CD4-positive, alpha-beta T cell treated with Interleukin-4 for 1 hour (primary cell): ENCODE results near the gene RAC2.

ENCODE experiments used
- DNase-seq, 2 donors: peaks; one replicate each; pipeline ENCODE4 v3.0.0-alpha.2; 2020 to 2022

The RAC2 gene

DNA sequence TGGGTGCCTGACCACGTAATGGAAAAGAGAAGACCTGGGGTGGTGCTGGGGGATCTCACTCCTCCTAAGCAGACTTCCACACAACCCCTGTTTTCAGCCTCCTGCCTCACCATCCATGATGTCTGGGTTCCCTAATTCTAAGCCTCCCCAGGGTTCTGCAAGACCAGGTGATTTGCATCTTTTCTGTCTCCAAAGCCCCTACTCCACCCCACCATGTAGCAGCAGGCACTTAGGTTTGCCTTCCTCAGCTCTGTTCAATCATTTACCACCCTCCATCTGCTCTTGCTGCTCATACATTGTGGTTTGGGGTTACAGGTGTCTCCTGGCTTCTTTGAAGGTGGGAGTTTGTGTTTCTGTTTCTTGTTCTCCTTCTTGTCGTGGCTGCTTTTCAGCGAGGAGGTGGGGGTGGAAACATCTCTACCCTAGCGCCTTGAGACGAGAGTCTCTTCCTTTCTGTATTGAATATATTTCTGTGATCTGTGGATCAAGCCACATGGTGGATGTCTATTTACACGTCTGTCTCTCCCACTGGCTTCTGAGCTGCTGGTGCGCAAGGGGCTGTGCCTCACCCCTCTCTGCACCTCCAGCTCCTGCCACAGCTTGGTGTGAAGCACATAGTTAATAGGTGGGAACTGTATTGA is 25.2 kb downstream of the RAC2 start:
- DNase-seq: peak; percentile 77 to 85

GRCh38 chr22:37218399-37218770 is 25.7 kb downstream of the RAC2 start:
- DNase-seq: no peak

DNA sequence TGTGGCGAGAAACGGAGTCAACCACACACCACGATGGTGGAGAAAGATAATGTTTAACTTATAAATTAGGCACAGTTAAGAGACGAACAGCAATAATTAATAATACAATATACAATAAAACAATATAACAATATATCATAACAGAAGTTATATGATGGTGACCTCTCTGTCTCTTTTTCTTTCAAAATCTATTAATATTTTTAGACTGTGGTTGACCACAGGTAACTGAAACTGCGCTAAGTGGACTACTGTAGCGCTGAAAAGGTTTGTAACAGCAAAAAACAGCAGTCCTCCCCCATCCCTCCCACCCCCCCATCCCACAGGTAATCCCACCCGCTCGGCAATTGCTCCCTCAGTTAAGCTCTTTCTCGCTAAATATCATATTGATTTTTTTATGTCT is 28.2 kb downstream of the RAC2 start:
- no peak for DNase-seq

DNA sequence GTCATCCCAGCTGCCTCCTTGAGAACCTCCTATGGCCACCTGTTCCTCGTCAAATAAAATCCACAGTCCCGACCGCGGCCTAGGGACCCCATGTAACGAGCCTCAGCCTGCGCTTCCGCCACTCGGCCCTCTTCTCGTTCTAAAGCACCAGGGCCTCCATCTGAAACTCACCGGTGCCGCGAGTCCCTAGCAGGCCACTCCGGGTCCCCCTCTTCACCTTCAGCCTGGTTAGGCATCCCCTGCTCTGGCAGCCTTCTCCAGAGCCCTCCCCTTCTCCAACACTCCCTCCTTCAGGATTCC is 29.4 kb downstream of the RAC2 start:
- DNase-seq: no peak

DNA sequence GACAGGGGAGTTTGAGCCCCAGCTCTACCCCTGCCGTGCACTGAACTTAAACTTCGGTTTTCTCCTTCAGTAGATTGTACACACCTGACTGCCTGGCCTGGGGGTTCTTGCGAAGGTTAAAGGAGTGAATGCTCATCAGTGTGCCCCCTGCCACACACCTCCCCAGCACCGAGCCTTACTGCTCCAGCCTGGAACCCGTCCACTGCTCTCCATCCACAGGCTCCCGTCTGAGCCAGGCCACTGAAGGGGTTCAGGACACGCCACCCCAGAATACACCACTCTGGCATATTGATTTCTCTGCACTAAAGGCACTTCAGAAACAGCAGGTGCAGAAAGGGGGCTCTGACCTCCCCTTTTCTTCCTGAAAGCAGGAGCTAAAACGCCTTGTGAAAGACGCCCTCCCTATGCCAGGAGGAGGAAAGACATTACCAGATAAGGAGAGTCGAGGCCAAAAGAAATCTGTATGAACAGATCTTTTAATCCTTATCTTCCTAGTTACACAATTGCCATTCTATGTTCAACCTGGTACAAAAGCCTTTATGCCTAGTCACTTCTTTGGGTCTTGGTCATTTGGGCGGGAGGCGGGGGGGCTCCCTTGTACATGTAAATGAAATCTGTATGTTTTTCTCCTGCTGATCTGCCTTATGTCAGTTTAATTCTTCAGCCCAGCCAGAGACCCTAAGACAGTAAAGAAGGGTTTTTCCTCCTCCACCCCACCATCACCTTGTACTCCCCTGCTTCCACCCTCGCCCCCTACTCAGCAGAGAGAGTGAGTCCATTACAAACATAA is 29.9 kb downstream of the RAC2 start:
- no peak for DNase-seq

DNA sequence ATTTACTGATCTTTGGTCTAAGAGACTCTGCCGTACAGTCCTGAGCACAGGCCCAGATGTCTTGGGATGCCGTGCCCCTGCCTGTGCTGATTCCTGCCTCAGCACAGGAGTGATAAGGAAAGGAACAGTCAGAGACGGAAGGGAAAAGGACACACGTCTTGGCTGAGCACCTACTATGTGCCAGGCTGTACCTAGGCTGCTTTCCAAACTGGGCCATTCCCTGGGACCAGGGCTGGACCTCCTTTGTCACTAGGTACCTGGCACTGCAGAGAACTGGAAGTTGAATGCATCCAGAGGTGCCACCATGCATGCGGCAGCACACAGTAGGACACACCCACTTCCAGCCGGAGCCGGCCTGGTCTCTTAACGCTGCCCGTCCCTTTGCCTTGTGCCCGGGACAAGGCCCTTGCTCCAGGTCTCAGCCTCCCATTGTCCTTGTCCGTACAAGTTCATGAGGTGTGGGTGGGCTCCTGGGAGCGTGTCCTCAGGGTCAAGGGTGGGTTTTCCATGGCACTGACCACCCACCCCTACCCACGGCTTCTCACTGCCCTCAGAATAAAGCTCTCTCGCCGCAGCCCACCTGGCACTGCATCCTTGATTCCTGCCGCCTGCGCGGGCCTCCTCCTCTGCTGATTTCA is 30.7 kb downstream of the RAC2 start:
- DNase-seq: no peak

DNA sequence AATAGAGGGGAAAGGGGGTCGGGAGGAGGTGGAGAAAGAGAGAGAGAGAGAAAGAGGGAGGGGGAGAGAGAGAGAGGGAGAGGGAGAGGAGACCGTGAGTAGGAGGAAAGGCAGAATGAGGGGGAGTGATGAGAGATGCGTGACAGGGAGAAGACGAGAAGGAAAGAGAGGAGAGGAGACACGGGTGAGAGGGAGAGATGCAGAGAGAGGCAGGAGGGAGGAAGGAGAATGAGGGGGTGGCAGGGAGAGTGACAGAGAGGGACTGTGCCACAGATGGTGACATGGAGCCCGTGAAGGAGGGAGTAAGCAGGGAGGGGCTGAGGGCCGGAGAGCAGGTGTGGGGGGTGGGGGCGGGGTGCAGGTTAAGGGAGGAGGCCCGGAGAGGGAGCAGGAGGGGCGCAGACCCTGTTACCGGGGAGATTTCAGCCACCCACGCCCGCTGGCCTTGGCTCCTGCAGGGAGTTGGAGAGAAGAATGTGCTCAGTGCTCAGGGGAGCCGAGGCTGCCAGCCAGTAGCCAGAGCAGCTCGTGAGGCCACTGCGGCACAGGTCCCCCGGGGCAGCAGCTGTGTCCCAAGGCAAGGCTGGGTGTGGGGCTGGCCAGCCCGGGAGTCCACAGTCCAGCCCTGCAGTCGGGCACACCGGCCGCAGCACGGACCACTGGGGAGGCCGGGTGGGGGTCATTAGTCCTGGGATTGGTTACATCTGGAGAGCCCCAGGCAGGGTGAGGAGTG is 31.7 kb downstream of the RAC2 start, which contains the start of gene SSTR3:
Gene SSTR3 (minus strand): TSS at position 304 of the 733 bp plus-strand sequence. CDS start 4,674 bp downstream, outside the sequence.
- no peak for DNase-seq

GRCh38 chr22:37211866-37212173 is 32.2 kb downstream of the RAC2 start:
- no peak for DNase-seq

DNA sequence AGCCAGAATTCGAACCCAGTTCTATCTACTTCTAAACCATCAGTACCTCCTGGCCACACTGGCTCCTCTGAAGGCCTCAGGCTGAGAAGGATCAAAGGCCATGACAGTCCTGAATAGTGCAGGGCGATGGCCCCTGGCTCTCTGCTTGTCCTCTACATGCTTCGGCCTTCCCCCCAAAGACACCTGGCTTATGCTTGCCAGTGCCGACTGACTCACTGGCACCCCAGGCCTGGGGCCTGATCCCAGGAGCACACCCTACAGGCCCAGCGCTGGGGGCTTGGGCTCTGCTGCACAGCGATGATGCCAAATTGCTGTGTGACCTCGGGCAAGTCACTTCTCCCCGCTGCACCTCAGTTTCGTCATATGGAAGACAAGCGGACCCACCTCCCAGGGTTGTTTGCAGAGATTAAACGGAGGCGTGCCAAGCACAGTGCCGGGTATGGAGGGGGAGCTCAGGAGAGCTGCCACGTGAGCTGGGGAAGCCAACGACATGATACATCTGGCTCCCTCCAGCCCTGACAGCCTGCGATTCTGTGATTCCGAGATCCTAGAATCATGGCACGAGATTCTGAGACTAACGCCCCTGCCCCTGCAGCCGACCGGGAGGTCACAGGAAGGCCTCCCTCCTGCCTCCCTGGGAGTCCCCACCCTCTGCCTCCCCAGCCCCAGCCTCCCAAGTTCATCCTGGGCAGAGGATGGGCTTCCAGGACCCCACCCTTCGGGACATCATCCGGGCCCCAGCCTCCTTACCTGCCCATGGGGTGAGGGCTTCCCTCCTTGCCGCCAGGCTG is 32.8 kb downstream of the RAC2 start:
- no peak for DNase-seq

GRCh38 chr22:37210041-37210803 is 33.8 kb downstream of the RAC2 start:
- DNase-seq: no peak

- no peak for DNase-seq
Measured at GRCh38 chr22:37209140-37209845, 34.8 kb downstream of the RAC2 start.

- DNase-seq: no peak
Measured at GRCh38 chr22:37208401-37209139, 35.5 kb downstream of the RAC2 start.

DNA sequence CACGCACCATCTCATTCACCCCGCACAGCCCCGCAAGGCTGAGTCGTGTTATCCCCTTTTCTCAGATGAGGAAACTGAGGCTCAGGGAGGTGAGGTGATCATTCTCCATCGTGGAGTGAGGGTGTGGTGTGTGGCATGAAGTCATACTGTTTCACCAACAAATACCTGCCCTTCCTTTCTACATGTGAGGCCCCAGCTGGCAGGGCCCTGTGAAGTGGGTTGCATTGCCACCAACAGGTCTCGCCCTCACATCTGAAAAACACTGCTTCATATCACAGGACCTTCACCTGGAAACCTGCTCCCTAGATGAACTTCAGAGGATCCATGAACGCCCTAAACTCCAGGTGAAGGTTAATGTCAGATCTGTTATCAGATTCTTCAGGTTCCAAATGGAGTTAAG is 36.1 kb downstream of the RAC2 start:
- DNase-seq: no peak

DNA sequence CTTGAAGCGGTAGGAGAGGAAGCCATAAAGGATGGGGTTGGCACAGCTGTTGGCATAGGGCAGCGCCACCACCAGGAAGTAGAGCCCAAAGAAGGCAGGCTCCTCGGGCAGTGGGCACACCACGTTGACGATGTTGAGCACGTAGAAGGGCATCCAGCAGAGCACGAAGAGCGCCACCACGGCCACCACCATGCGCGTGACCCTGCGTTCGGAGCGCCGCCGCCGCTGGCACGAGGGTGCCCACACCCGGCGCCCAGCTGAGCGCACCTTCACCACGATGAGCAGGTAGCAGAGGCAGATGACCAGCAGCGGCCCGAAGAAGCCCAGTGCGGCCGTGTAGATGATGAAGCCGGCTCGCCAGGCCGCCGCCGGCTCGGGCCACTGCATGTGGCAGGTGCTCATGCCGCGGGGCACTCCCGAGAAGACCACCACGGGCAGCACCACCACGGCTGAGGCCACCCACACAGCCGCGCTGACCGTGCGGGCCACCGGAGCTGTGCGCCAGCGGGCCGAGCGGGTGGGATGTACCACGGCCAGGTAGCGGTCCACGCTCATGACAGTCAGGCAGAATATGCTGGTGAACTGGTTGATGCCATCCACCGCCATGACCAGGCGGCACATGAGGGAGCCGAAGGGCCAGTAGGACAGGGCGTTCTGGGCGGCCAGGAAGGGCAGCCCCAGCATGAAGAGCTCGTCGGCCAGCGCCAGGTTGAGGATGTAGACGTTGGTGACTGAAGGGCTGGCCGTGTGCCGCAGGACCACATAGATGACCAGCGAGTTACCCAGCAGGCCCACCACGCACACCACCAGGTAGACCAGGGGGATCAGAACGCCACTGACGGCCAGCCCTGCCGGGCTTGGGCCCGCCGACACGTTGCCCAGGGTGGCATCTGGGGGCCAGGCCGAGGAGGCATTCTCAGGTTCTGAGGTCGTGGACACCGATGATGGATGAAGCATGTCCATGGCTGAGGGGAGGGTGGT is 36.9 kb downstream of the RAC2 start:
- DNase-seq: no peak

DNA sequence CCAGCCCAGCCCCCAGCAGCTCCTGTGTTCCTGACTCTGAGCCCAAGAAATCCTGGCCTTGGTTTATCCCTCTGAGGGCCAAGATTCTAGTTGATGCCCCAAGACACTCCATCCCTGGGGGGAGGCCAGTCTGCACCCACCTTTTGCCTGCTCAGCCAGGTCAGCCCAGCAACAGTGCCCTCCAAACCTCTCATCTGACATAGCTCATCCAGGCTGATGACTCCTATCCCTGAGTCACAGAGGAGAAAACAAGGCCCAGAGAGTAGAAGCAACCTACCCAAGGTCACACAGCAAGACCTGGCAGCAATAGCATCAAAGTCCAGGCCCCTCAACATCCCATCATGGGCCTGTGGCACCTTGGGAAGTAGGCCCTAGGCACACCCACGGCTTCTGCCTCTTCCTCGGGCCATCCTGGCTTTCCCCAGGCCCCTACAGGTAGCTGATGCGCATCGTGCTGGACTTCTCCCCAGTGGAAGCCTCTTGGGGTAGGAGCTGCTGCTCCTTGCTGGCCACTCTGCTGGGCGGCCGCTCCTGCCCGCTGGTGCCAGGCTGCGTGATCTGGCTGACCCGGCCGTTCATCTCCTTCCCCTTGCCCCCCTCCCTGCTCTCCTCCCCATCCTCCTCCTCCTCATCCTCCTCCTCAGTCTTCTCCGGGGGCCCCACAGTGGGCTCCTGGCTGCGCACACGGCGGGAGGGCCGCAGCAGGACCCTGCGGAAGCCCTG is 37.8 kb downstream of the RAC2 start:
- DNase-seq: no peak

DNA sequence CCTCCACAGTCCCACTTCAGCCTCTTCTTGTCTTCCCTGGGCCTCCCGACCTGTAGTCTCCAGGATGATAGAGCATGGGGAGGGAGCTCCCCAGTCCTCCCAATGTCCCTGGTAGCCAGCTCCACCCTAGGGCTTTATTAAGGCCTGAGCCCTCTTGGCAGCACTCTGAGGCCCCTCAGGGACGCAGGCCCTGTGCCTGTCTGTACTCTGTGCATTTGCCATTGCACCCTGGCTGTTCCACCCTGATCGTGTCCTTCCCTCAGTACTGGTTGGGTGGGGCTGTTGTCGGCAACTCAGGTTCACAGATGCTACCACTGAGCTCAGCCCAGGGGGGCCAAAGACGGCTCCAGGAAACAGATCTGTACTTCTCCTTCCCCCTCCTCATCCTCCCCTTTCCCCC is 39.0 kb downstream of the RAC2 start:
- DNase-seq: no peak

GRCh38 chr22:37204045-37204655 is 39.9 kb downstream of the RAC2 start:
- no peak for DNase-seq

GRCh38 chr22:37203354-37204044 is 40.6 kb downstream of the RAC2 start:
- DNase-seq: no peak
